GM18517 (cell line): ENCODE measurements around the gene ATXN2.
A peak's percentile ranks its signal among the peaks of the same experiment; 100 is the strongest.
"Not testable (repeated sequence)": the region's sequence is repeated elsewhere in the genome, so short reads cannot be mapped to it uniquely, and the experiment has no call there.

Experiments used
- ATAC-seq: cut with Tn5 transposase; IDR thresholded peaks from one replicate; pipeline ENCODE4 v1.9.1; 2021; ENCODE audit warnings: mild to moderate bottlenecking, moderate library complexity; ENCODE audit not compliant: unreplicated experiment

The ATXN2 gene

GRCh38 chr12:111600205-111600642 is 1.1 kb upstream of the ATXN2 start:
- ATAC-seq, result no peak

GRCh38 chr12:111599453-111600204 is 514 bp upstream of the ATXN2 start:
- ATAC-seq, result peak; percentile 69

- peak; percentile 17 for ATAC-seq
Observed at GRCh38 chr12:111597831-111598636, 1.1 kb downstream of the ATXN2 start.

GRCh38 chr12:111596985-111597830 is 1.9 kb downstream of the ATXN2 start:
- no peak for ATAC-seq

DNA sequence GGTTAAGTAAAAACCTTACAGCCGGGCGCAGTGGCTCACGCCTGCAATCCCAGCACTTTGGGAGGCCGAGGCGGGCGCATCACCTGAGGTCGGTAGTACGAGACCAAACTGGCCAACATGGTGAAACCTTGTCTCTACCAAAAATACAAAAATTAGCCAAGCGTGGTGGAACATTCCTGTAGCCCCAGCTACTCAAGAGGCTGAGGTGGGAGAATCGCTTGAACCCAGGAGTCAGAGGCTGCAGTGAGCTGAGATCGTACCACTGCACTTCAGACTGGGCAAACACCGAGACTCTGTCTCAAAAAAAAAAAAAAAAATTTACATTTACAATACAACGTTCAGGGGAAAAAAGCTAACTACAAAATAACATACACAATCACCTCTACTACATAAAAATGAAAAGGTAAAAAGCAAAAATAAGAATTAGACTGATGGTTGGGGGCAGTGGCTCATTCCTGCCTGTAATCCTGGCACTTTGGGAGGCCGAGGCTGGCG is 3.7 kb downstream of the ATXN2 start:
- ATAC-seq, result not testable (repeated sequence)

- ATAC-seq, result not testable (repeated sequence)
Observed at GRCh38 chr12:111591399-111592010, 7.6 kb downstream of the ATXN2 start.

- no peak for ATAC-seq
Observed at GRCh38 chr12:111590552-111590951, 8.6 kb downstream of the ATXN2 start.

- no peak for ATAC-seq
Observed at GRCh38 chr12:111589601-111590000, 9.5 kb downstream of the ATXN2 start.

DNA sequence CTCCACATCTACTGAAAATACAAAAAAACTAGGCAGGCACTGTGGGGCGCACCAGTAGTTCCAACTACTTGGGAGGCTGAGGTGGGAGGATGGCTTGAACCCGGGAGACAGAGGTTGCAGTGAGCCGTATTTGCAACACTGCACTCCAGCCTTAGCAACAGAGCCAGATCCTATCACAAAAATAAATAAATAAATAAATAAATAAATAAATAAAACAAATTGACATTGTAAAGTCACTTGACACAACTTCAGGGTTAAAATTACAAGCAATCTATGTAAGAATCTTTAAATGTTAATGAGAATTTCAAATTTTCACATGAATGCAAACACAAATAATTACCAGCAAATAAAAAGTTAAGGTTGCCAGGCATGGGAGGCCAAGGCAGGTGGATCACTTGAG is 11.1 kb downstream of the ATXN2 start:
- no peak for ATAC-seq

GRCh38 chr12:111586986-111587385 is 12.1 kb downstream of the ATXN2 start:
- ATAC-seq, result no peak

GRCh38 chr12:111585690-111586089 is 13.4 kb downstream of the ATXN2 start:
- ATAC-seq, result no peak

- ATAC-seq, result no peak
Observed at GRCh38 chr12:111584959-111585358, 14.2 kb downstream of the ATXN2 start.

DNA sequence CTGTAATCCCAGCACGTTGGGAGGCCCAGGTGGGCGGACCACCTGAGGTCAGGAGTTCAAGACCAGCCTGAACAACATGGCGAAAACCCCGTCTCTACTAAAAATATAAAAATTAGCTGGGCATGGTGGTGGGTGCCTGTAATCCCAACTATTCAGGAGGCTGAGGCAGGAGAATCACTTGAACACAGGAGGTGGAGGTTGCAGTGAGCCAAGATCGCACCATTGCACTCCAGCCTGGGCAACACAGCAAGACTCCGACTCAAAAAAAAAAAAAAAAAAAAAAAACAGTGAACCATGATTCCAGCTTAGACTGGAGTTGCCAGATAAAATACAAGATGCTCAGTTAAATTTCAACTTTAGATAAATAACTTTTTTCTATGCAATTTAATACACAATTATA is 15.6 kb downstream of the ATXN2 start:
- ATAC-seq, result not testable (repeated sequence)

DNA sequence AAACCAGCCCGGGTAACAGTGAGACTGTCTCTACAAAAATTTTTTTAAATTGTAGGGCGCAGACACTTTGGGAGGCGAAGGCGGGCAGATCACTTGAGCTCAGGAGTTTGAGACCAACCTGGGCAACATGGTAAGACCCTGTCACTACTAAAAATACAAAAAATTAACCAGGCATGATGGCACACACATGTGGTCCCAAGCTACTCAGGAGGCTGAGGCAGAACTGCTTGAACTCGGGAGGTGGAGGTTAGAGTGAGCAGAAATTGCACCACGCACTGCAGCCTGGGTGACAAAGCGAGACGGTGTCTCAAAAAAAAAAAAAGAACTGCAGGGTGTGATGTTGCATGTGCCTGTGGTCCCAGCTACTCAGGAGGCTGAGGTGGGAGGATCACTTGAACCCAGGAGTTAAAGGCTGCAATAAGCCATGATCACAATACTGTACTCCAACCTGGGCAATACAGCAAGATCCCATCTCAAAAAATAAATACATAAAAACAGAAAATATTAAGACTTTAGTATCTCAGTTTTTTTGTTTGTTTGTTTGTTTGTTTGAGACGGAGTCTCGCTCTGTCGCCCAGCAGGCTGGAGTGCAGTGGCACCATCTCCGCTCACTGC is 16.9 kb downstream of the ATXN2 start:
- ATAC-seq, result no peak

DNA sequence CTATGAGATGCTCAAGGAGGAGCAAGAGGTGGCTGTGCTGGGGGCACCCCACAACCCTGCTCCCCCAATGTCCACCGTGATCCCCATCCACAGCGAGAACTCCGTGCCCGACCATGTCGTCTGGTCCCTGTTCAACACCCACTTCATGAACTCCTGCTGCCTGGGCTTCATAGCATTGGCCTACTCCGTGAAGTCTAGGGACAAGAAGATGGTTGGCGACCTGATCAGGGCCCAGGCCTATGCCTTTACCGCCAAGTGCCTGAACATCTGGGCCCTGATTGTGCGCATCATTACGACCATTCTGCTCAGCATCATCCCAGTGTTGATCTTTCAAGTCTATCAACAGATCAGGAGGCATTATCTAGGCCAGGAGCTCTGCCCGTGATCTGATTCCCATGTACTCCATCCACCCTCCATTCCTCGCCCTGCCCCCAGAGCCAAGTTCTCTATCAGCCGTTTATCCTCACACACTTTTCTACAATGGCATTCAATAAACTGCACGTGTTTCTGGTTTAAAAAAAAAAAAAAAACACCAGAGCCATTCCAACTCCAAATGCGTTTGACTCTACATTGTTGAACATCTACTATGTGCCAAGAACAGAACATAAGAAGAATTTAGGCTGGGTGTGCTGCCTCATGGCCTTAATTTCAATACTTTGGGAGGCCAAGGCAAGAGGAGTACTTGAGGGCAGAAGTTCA is 17.5 kb downstream of the ATXN2 start:
- no peak for ATAC-seq

DNA sequence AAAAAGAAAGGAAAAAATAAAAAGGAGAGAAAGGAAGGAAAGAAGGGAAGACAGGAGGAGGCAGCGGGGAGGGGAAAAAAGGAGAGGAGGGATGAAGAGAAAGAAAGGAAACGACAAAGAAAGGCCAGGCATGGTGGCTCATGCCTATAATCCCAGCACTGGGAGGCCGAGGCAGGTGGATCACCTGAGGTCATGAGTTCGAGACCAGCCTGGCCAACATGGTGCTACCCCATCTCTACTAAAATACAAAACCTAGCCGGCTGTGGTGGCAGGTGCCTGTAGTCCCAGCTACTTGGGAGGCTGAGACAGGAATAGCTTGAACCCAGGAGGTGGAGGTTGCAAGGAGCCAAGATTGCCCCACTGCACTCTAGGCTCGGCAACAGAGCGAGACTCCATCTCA is 18.4 kb downstream of the ATXN2 start:
- ATAC-seq, result no peak

DNA sequence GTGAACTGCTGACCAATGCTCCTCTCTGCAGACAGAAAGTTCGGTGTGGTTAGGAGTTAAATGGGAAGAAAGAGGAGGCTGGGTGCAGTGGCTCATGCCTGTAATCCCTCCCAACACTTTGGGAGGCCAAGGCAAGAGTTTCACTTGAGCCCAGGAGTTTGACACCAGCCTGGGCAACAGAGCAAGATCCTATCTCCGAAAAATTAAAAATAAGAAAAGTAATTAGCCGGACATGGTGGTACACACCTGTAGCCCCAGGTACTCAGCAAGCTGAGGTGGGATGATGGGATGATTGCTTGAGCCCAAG is 19.0 kb downstream of the ATXN2 start:
- ATAC-seq, result no peak

DNA sequence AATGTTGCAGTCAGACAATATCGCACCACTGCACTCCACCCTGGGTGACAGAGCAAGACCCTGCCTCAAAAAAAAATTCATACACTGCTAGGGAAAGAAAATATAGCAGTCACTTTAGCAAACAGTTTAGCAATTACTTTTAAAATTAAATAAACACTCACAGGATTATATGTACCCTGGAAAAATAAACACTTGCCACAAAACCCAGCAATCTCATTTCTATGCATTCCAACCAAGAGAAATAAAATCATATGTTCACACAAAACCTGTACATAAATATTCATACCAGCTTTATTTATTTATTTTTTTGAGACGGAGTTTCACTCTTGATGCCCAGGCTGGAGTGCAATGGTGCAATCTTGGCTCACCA is 20.2 kb downstream of the ATXN2 start:
- no peak for ATAC-seq

GRCh38 chr12:111578276-111578970 is 20.7 kb downstream of the ATXN2 start:
- no peak for ATAC-seq
